GM12864 (cell line): ENCODE data around the gene CSK.

ENCODE experiments used
- DNase-seq: peaks from one replicate; pipeline ENCODE4 v3.0.0-alpha.2; 2011; ENCODE audit warnings: low read depth
- H3K4me3 ChIP-seq: 2 replicates; pipeline ENCODE4 v1.5.1; 2011; ENCODE audit warnings: mild to moderate bottlenecking, low read depth, low read length, control low read depth
- CTCF ChIP-seq: IDR thresholded peaks from 2 replicates; pipeline ENCODE4 v1.5.1; 2011; ENCODE audit warnings: low read depth, mild to moderate bottlenecking, moderate library complexity, low read length, control low read depth, inconsistent platforms; ENCODE audit errors: missing control alignments

The CSK gene

GRCh38 chr15:74843445-74843828 lies 61.6 kb downstream of the CSK start:
- peak overlapping the region; percentile 53 for H3K4me3 ChIP-seq
- TF ChIP-seq CTCF, result no peak
- no peak for DNase-seq

- H3K4me3 ChIP-seq, result no peak overlapping the region; the same call in 1 of the 2 replicates
- no peak for DNase-seq
- no peak for TF ChIP-seq CTCF
These were observed 62.0 kb downstream of the CSK start for GRCh38 chr15:74843891-74844299.

GRCh38 chr15:74844319-74845207 lies 62.7 kb downstream of the CSK start:
- no peak for TF ChIP-seq CTCF
- no peak for DNase-seq
- H3K4me3 ChIP-seq, result no peak overlapping the region

- no peak for DNase-seq
- no peak overlapping the region for H3K4me3 ChIP-seq
- TF ChIP-seq CTCF, result no peak
These were observed 63.3 kb downstream of the CSK start for GRCh38 chr15:74845208-74845568.

- TF ChIP-seq CTCF, result no peak
- no peak for DNase-seq
- no peak overlapping the region for H3K4me3 ChIP-seq
These were observed 63.7 kb downstream of the CSK start for GRCh38 chr15:74845581-74845980.

GRCh38 chr15:74847432-74847831 lies 65.6 kb downstream of the CSK start:
- no peak overlapping the region for H3K4me3 ChIP-seq
- no peak for DNase-seq
- TF ChIP-seq CTCF, result no peak

- TF ChIP-seq CTCF, result no peak
These were observed 68.5 kb downstream of the CSK start for GRCh38 chr15:74850393-74850792.

More at GRCh38 chr15:74850393-74850792, 68.5 kb downstream of the CSK start:
- no peak overlapping the region for H3K4me3 ChIP-seq
- no peak for DNase-seq
